Posterior vena cava (tissue), 2 donors: ENCODE measurements around the gene EPSTI1. TPM values are rescaled to one million over a fixed set of nuclear protein-coding genes. Genes with fewer than 3 reads are reported as not detected.

Experiments
- DNase-seq: peaks from one replicate; pipeline ENCODE4 v3.0.0-alpha.2; 2020; ENCODE audit warnings: low spot score
- intact Hi-C, 2 donors: fragments of 100-400 bp; cut with DNase I; formaldehyde crosslinking; loops; one replicate each; pipeline versions ENCODE4 v1.14.1 to v1.14.2; 2022 to 2023
- total RNA-seq, 2 donors: library from RNA; stranded (reverse); fragmentation: NEBNext Ultra II Directional; extraction: Animal tissue kit (Norgen Biotek cat#: 25700); gene quantifications; one replicate each; pipeline ENCODE4 v1.2.1, GENCODE V29; 2021
- donor health status: DM: yes; HTN: yes; CAD: no.
- donor health status: DM: yes; HTN: yes; CAD: no.

EPSTI1 gene
- total RNA-seq, 2 donors from 2014 or later, result 8.3 to 10.4 TPM

DNA sequence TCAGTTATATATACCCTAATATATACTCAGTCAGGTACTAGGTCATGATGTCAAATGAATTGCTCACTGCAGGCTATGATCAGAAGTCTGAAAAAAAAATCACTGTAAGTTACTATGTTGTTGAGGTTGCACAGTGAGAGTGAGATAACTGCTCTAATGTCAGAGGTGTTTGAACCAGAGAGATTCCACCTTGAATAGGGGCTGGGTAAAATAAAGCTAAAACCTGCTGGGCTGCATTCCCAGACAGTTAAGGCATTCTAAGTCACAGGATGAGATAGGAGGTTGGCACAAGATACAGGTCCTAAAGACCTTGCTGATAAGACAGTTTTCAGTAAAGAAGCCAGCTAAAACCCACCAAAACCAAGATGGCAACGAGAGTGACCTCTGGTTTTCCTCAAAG lies 10.2 kb downstream of the EPSTI1 start:
- DNase-seq, result no peak
- intact Hi-C loops, result no loop called here

DNA sequence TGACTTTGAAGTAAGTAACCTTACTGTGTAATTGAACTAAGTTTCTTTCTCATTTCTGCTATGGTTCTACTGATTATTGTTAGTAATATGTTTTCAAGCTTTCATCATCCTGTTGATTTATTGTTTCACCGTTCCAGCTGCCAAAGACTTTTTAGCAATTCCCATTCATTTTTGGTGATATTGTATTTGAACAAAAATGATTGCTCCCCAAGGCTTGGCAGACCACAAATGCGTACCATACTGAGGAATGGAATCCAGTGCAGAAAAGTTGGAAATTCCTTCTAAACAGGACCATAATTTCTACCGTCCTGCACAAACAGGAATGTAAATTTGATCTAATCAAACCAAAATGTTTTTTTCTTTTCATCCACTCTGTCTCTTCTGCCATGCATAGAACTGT lies 10.7 kb downstream of the EPSTI1 start:
- no peak for DNase-seq
- intact Hi-C loops, result no loop called here

GRCh38 chr13:42977219-42977659 lies 14.8 kb downstream of the EPSTI1 start:
- intact Hi-C loops, result no loop called here
- no peak for DNase-seq

- intact Hi-C loops, result no loop called here
- DNase-seq, result no peak
Observed at GRCh38 chr13:42976066-42976465, 16.0 kb downstream of the EPSTI1 start.

DNA sequence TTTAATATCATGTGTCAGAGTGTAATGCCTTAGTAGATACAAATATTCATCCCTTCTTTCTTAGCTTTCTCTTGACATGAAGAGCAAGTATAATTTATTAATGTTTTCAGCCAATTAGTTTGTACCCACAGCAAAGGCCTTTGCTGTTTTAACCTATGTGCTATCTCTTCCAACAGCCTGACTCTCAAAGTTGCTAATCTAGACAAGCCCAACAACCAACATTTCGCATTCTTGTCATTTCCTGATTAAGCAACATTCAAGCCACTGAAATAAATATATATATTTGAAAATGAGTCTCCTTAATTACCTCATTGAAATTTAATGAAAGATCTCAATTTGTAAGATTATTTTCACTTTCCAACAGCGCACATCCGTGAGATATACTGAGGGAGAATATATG lies 18.5 kb downstream of the EPSTI1 start:
- no peak for DNase-seq
- intact Hi-C loops, result no loop called here

DNA sequence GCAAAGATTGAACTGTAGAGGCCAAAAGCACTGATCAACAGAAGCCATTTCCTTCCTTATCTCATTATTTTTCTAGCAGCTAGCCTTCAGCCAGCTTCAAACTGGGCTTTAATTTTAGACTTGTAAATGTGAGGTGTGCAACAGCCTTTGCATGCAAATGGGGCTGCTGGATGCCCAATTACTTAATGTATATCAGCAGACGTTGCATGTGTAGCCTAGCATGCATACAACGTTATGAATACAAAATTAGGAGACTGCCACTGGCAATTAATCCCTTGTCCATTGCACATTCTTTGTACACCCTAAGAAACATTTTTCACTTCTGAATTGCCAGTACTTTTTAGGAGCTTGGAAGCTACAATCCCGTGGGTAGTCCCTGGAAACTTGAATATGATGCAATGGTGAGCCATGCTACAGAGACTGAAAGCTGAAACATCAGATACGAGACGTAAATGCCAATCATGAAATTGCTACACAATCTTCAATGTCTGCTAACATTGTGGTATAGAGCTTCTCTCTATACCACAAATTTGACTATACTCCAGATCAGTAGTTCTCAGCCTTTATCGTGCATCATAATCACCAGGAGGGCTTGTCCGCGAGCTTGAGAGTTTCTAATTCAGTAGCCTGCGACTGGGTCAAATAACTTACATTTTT lies 20.2 kb downstream of the EPSTI1 start:
- DNase-seq, result no peak
- intact Hi-C loops, result no loop called here

- intact Hi-C loops, result no loop called here
- no peak for DNase-seq
Observed at GRCh38 chr13:42970824-42971690, 21.0 kb downstream of the EPSTI1 start.

DNA sequence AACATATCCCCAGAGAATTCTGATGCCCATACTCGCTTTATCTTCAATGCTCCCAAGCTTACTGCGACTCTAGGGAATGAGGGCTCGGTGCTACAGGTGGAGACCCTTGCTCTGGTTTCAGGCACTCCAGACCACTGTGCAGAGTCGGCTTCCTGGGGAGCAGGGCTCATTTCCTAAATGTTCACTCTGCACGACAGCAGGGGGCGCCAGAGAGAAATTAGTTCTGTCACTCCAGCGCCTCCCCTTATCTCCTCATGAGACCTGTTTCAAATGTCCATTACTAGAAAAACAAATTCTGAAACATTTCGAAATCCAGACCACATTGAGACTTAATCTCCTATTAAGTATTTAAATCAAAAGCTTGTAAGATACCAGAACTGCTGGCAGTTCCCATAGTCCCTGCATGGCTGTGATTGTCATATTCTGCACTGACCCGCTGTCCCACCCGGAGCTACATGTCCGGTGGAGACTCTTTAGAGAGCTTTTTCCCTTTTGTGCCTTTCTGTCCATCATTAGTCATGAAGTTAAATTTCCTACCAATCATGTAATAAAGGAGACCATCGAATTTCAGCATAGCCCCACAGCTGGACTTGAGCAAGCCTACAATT lies 22.4 kb downstream of the EPSTI1 start:
- intact Hi-C loops, result loop anchor here in 1 of 2 donors (10.0 kb wide), 1 partner anchor 835 kb away; no protein-coding TSS in a partner anchor
- DNase-seq, result peak; percentile 87

DNA sequence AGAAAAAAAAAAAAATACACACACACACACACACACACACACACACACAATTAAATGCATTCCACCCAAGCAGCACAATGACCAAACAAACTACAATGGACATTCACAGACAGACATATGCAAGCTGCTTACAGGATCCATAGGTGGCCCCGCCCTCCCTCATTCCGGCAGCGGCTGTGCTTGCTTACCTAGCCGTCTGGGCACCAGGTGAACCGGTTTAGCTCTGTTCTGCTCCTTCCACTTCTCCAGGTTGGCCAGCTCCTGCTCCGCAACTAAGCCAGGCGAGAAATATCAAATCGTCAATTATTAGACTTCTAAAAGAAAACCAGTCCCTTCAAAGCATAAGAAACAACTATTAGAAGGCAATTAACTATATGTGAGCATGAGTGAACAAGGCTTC lies 23.1 kb downstream of the EPSTI1 start:
- DNase-seq, result no peak

GRCh38 chr13:42967660-42968059 lies 24.4 kb downstream of the EPSTI1 start:
- intact Hi-C loops, result loop anchor here in 1 of 2 donors (10.0 kb wide), 1 partner anchor 837 kb away; no protein-coding TSS in a partner anchor
- DNase-seq, result no peak

More for the DNA sequence above, 23.1 kb downstream of the EPSTI1 start:
- intact Hi-C loops, result loop anchor here in 1 of 2 donors (10.0 kb wide), 1 partner anchor 836 kb away; no protein-coding TSS in a partner anchor

- intact Hi-C loops, result loop anchor here in 1 of 2 donors (10.0 kb wide), 1 partner anchor 840 kb away; no protein-coding TSS in a partner anchor
Observed at GRCh38 chr13:42965281-42965680, 26.8 kb downstream of the EPSTI1 start.

GRCh38 chr13:42964761-42965161 lies 27.3 kb downstream of the EPSTI1 start:
- no peak for DNase-seq
- intact Hi-C loops, result loop anchor here in 1 of 2 donors (10.0 kb wide), 1 partner anchor 840 kb away; no protein-coding TSS in a partner anchor

More at GRCh38 chr13:42965281-42965680, 26.8 kb downstream of the EPSTI1 start:
- no peak for DNase-seq

- intact Hi-C loops, result loop anchor here in 1 of 2 donors (10.0 kb wide), 1 partner anchor 845 kb away; no protein-coding TSS in a partner anchor
Observed at GRCh38 chr13:42959615-42960014, 32.4 kb downstream of the EPSTI1 start.

DNA sequence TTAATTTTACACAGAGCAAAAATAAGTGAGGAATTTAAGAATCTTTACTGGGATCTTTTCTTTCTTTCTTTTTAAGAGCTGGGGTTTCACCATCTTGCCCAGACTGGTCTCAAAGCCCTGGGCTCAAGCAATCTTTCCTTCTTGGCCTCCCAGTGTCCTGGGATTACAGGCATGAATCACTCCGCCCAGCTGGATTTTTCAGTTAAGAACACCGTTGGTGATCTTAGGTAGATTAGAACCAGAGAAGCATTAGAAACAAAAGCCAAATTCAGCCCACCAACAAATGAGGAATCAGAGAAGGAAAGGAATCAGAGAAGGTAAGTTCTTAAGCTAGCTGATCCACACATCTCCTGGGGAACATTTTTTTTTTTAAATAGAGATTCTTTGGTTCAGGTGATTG lies 34.2 kb downstream of the EPSTI1 start:
- intact Hi-C loops, result no loop called here
- DNase-seq, result no peak

More at GRCh38 chr13:42959615-42960014, 32.4 kb downstream of the EPSTI1 start:
- no peak for DNase-seq

DNA sequence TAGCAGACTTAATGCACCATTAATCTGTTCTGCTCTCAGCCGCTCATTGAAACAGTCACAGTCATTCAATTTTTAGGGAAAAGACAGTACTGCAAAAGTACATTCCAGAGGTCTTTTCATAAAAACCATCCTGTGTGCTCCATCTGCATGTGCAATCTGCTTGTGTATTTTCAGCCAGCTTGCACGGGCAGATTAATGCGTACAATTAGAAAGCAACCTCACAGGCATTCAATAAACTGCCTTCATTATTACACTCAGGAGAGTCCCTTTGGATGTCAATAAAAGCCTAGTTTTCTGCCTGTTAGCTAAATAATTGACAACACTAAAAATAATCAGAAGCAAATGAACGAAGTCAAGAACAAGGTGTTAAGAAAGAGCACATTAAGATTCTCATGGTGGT lies 41.9 kb downstream of the EPSTI1 start:
- intact Hi-C loops, result no loop called here
- DNase-seq, result no peak

DNA sequence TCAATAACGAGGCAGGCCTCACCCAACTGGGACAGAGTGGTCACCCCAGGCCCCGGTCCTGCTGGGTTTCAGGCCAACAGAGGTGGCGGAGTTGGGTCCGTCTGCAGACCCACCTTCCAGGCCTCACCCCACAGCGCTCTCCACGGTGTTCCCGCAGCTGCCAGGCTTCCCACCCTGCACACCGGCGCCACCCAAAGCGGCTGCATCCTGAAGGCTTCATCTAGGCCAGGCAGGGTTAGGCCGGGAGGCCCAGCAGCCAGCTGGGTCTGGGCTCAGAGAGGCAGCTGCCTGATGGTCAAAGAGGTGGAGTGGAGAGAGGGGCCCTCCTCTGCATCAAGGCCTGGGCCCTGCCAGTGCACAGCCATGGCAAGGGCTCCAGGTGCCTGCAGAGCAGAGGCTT lies 44.1 kb downstream of the EPSTI1 start:
- intact Hi-C loops, result no loop called here
- no peak for DNase-seq

GRCh38 chr13:42946927-42947326 lies 45.1 kb downstream of the EPSTI1 start:
- intact Hi-C loops, result no loop called here
- DNase-seq, result no peak

DNA sequence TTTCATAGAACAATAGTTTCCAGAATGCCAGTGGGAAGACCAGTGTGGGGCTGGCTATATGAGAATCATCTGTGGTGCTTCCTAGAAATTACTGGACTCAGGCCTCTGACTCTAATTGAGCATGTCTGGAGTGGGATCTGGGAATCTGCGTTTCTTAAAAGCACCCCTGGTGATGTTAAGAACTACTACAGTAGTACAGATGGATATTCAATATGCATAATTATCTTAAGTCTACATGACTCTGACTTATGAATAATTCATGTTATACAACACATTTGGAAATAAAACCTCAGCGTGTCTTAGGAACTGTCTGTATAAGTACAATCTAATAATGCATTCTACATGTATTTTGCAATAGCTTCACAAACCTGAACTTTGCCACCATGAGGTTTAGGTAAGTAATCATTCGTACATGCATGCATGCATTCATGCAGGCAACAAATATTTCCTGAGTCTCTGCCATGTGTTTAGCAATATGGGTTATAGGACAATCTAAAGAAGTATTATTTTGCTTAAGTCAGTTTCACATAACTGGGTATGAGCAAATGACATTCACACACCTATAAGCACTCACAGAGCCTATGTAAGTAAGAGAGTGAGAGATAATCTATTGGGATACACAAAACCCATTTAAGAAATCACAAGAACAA lies 62.0 kb downstream of the EPSTI1 start:
- intact Hi-C loops, result no loop called here
- no peak for DNase-seq

DNA sequence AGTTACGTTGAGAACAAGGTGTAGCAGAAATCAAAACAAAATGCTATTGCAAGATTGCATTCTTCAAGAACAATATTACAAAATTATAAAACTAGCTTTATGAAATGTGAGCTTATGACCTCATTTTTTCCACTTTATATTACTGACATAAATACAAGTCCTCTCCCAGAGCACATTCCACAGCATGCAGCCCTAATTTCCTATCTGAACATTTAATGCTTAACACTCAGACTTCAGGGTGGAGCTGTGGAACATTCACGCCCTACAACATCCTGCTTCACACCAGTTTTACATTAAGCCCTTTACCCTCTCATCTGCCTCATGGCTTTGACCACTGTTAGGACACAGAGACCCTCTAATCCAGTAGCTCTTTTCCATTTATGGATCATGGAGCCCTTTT lies 65.5 kb downstream of the EPSTI1 start:
- DNase-seq, result no peak
- intact Hi-C loops, result no loop called here
